DND-41 (cell line): ENCODE measurements around the gene LMX1B.

Experiments
- ATAC-seq: fragments of 200-7000 bp; cut with Tn5 transposase; 3 replicates; pipeline ENCODE4 v1.9.1; 2021; ENCODE audit warnings: low read depth; ENCODE audit not compliant: insufficient read depth
- DNase-seq: peaks from one replicate; pipeline ENCODE4 v3.0.0-alpha.2; 2020
- H2AFZ ChIP-seq: 2 replicates; pipeline ENCODE4 v1.6.0; 2012; ENCODE audit warnings: low read depth, low read length
- H3K27ac ChIP-seq: 2 replicates; pipeline ENCODE4 v1.5.1; 2012; ENCODE audit warnings: low read length, inconsistent platforms
- H3K27me3 ChIP-seq: fragments of 200-600 bp; sonication (generic); 2 replicates; pipeline ENCODE4 v1.6.0; 2012; ENCODE audit warnings: low read length, mild to moderate bottlenecking, inconsistent platforms; ENCODE audit not compliant: insufficient read depth, poor library complexity
- H3K36me3 ChIP-seq: 2 replicates; pipeline ENCODE4 v1.5.1; 2012; ENCODE audit warnings: low read length, inconsistent platforms; ENCODE audit not compliant: insufficient read depth
- H3K4me1 ChIP-seq: 2 replicates; pipeline ENCODE4 v1.5.1; 2012; ENCODE audit warnings: mild to moderate bottlenecking, low read length; ENCODE audit not compliant: insufficient read depth
- H3K4me2 ChIP-seq: 2 replicates; pipeline ENCODE4 v1.6.0; 2012; ENCODE audit warnings: mild to moderate bottlenecking, moderate library complexity, low read length, inconsistent platforms; ENCODE audit not compliant: insufficient read depth
- H3K4me3 ChIP-seq, 2 experiments: fragments of 200-600 bp in 1 of 2; shearing (Covaris generic) in 1 of 2; 2 replicates each; pipeline ENCODE4 v1.5.1; 2012 to 2016; ENCODE audit warnings: inconsistent platforms in 2 of 2, low read length in 2 of 2, mild to moderate bottlenecking in 2 of 2, low read depth in 1 of 2, moderate library complexity in 1 of 2
- H3K79me2 ChIP-seq: 2 replicates; pipeline ENCODE4 v1.6.0; 2012; ENCODE audit warnings: low read length, inconsistent platforms; ENCODE audit not compliant: insufficient read depth
- H3K9ac ChIP-seq: 2 replicates; pipeline ENCODE4 v1.6.0; 2012; ENCODE audit warnings: low read depth, mild to moderate bottlenecking, inconsistent platforms, low read length, moderate library complexity
- H3K9me3 ChIP-seq: 2 replicates; pipeline ENCODE4 v1.5.1; 2012; ENCODE audit warnings: low read length, moderate library complexity, mild to moderate bottlenecking, inconsistent platforms; ENCODE audit not compliant: insufficient read depth, severe bottlenecking
- H4K20me1 ChIP-seq: 2 replicates; pipeline ENCODE4 v1.6.0; 2012; ENCODE audit warnings: low read length; ENCODE audit not compliant: insufficient read depth
- CTCF ChIP-seq: IDR thresholded peaks from 2 replicates; pipeline ENCODE4 v1.5.1; 2012; ENCODE audit warnings: borderline replicate concordance, low read length, moderate library complexity, mild to moderate bottlenecking; ENCODE audit not compliant: poor library complexity, severe bottlenecking; ENCODE audit errors: extremely low read depth
- EZH2 ChIP-seq: IDR thresholded peaks from 3 replicates; pipeline ENCODE4 v1.6.1; 2012; ENCODE audit warnings: borderline replicate concordance, low read depth, mild to moderate bottlenecking, moderate library complexity, low read length, inconsistent platforms; ENCODE audit not compliant: severe bottlenecking

Gene LMX1B

DNA sequence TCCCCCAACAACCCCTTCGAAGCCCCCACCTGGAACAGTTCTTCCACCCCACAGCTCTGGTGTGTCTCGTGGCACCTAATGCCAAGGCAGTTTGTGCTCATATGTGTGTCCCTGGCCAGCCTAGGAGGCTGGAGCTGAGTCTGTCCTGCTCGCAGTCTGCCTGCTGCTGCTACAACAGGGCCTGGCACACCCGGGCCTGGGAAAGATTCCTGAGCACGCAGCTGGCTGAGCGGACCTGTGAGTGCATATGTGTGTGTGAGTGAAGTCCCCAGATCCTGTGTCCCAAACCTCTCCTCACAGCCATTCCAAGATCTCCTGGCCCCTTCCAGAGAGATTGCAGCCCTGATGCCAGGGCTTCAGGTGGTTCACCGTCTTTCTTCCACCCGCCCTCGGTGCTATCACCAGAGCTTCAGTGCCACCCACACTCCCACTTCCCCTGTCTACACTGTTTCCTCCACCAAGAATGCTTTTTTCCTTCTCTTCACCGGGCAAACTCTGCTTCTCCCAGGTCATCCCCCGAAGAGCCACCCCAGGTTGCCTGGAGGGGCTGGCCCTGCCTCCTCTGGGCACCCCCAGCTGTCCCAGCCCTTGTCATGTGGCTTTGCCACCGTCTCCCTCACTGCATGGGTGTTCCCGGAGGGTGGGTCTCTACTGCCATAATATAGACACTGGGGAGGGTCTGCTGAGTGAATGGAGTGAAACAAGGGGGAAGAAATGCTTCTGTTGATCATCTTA, 28.4 kb downstream of the LMX1B start:
- H3K9ac ChIP-seq, result no peak overlapping the region
- H3K79me2 ChIP-seq, result no peaks in the 10 kb centered on the region
- no peak overlapping the region for H3K4me2 ChIP-seq
- peaks cover 3% of the 10 kb centered on the region for H4K20me1 ChIP-seq
- TF ChIP-seq CTCF, result no peak
- no peak for TF ChIP-seq EZH2
- peaks cover 31% of the 10 kb centered on the region for H3K27me3 ChIP-seq
- H2AFZ ChIP-seq, result no peak overlapping the region
- no peak for ATAC-seq
- no peak for DNase-seq
- no peaks in the 10 kb centered on the region for H3K4me1 ChIP-seq
- no peak overlapping the region for H3K27ac ChIP-seq
- H3K36me3 ChIP-seq, result no peaks in the 10 kb centered on the region
- H3K4me3 ChIP-seq, result no peak overlapping the region
- no peaks in the 10 kb centered on the region for H3K9me3 ChIP-seq

GRCh38 chr9:126642839-126643238, 29.1 kb downstream of the LMX1B start:
- Histone ChIP-seq H4K20me1 (peaks cover 3% of the 10 kb centered on the region), H3K79me2 (no peaks in the 10 kb centered on the region), H3K9me3 (no peaks in the 10 kb centered on the region), H3K4me2 (no peak overlapping the region), H3K4me3 (no peak overlapping the region), H3K9ac (no peak overlapping the region), H3K27me3 (peaks cover 31% of the 10 kb centered on the region), H3K4me1 (no peaks in the 10 kb centered on the region), H2AFZ (no peak overlapping the region), H3K36me3 (no peaks in the 10 kb centered on the region), H3K27ac (no peak overlapping the region)
- ATAC-seq, result no peak
- DNase-seq, result no peak
- no peak for TF ChIP-seq CTCF
- no peak for TF ChIP-seq EZH2

DNA sequence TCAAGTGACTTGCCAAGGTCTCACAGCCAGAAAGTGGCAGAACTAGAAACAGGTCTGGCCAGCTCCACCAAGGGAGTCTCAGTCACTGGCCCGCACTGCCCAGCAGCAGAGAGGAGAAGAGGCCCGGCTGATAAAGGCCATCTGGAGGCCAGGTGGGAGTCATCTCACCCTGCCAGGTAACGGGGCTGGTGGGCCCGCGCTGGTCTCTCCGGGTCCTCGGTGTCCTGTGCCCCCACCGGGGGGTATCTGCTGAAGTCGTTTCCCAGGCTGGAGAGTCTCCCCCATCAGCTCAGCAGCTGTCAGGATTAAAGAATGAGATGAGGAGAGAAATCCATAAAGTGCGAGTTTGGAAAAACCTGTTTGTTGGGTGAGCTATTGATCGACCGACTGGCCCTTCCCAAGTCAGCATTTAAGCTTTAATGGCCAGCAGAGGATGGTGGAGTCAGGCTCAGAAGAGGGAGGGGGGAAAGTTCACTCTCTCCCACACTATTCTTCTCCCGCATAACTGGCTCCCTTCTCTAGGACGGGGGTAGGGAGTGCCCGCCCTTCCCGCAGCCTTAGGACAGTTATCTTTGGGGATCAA, 30.3 kb downstream of the LMX1B start:
- Histone ChIP-seq H2AFZ (no peak overlapping the region), H3K36me3 (no peaks in the 10 kb centered on the region), H3K9me3 (no peaks in the 10 kb centered on the region), H3K4me1 (no peaks in the 10 kb centered on the region), H3K27ac (no peak overlapping the region), H3K27me3 (peaks cover 35% of the 10 kb centered on the region), H3K79me2 (no peaks in the 10 kb centered on the region), H3K4me2 (no peak overlapping the region), H3K4me3 (no peak overlapping the region), H4K20me1 (peaks cover 3% of the 10 kb centered on the region), H3K9ac (no peak overlapping the region)
- DNase-seq (no peak), ATAC-seq (no peak)
- TF ChIP-seq EZH2 (no peak), CTCF (no peak)
